Subcutaneous abdominal adipose tissue (tissue), 5 donors: ENCODE results near the gene GPANK1.
"Not testable (repeated sequence)": the region's sequence is repeated elsewhere in the genome, so short reads cannot be mapped to it uniquely, and the experiment has no call there.

Source experiments
- H3K27ac ChIP-seq: one replicate; pipeline ENCODE4 v1.7.0; 2013; ENCODE audit warnings: low read depth, mild to moderate bottlenecking, inconsistent platforms, low read length, moderate library complexity
- H3K27me3 ChIP-seq, 5 donors: one replicate each; pipeline ENCODE4 v1.7.0; 2013; ENCODE audit warnings: low read length in 5 of 5, inconsistent platforms in 1 of 5; ENCODE audit not compliant: control insufficient read depth in 5 of 5, insufficient read depth in 4 of 5
- H3K36me3 ChIP-seq, 5 donors: one replicate each; pipeline ENCODE4 v1.7.0; 2013; ENCODE audit warnings: low read length in 5 of 5; ENCODE audit not compliant: control insufficient read depth in 5 of 5, insufficient read depth in 5 of 5
- H3K4me1 ChIP-seq, 5 donors: one replicate each; pipeline ENCODE4 v1.7.0; 2013; ENCODE audit warnings: low read length in 5 of 5, mild to moderate bottlenecking in 3 of 5, moderate library complexity in 1 of 5; ENCODE audit not compliant: control insufficient read depth in 5 of 5, insufficient read depth in 5 of 5
- H3K4me3 ChIP-seq, 5 donors: one replicate each; pipeline ENCODE4 v1.7.0; 2013; ENCODE audit warnings: low read length in 5 of 5, low read depth in 1 of 5
- H3K9ac ChIP-seq, 5 donors: one replicate each; pipeline ENCODE4 v1.7.0; 2013; ENCODE audit warnings: low read length in 5 of 5, mild to moderate bottlenecking in 4 of 5, moderate library complexity in 3 of 5
- H3K9me3 ChIP-seq, 5 donors: one replicate each; pipeline ENCODE4 v1.7.0; 2013; ENCODE audit warnings: low read length in 5 of 5; ENCODE audit not compliant: control insufficient read depth in 5 of 5
- donor health status: healthy.
- donor health status: healthy.
- donor health status: healthy.
- donor health status: healthy.
- donor health status: healthy.

GPANK1 gene

DNA sequence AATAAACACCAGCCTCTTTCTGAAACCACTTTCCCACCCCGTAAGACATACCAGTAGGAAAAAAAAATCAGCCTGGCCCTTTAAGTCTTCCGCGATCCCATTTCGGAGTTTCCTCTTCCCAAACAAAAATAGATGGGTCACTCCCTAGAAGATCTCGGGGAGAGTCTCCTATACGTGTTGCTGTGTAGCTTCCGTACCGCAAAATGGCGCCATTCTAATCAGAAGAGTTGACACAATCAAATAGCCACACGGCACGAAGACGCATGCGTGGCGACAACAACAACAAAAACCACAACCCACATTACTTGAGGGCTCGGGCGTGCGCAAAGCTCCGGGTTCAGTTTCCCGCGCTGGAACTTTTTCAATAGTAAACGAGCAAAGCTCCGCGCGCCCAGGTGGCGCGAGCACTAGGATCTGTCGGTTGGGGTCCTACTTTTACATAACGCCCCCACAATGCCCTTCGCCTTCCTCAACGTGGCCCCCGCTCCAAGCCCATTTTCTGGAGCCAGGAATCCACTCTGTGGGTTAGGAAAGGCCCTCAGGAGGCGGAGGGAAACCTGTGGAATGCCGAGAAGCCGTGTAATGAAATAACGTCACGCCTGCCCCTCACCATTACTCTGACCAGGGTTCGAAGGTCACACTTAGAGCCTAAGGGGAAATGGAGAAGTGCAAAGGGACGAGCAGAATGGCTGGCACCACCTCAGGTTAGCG lies at the start of gene GPANK1:
Gene GPANK1 (minus strand): TSS at position 208 of the 711 bp plus-strand sequence. CDS start 519 bp downstream, outside the sequence.
- Histone ChIP-seq H3K4me1 (peaks cover 14 to 61% (median 43%) of the 10 kb centered on the region in 5 donors), H3K9me3 (no peaks in the 10 kb centered on the region), H3K27me3 (no peaks in the 10 kb centered on the region), H3K27ac (peak within 1 kb of the TSS; percentile 97), H3K36me3 (peaks cover 4 to 42% (median 36%) of the 10 kb centered on the region in 5 donors), H3K9ac (peak within 1 kb of the TSS; percentile 88 to 97 (median 96)), H3K4me3 (peak within 1 kb of the TSS; percentile 70 to 98 (median 92))

DNA sequence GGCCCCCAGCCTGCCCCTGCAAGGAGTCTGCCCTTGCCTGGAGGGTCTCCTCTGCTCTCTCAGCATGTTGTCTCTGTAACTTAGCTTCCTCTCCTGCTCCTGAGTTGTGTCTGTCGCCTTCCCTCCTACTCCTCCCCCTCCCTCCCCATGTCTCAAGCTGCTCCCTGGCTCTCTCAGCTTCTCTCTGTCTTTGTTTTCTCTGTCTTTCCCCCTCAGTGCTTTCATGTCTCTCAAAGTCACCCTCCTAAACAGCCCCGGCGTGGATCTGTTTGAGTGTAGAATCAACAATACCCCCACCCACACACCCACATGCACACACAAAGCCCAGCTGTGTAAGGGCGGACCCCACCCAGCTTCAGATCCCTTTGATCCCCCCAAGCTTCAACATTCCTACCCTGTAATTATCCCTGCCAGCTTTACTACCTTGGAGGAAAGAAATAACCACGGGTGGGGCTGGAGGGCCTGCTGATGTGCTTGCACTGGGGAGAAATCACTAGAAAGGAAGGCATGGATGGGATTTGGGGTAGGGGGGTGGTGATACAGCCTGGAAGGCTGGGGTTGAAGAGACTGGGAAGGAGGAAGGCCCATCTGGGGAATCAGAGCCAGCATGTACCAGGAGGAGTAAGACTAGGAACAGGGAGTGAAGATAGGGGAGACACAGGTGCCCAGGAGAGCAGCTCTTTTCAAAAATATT lies 49.3 kb upstream of the GPANK1 start:
- no peak overlapping the region for H3K27ac ChIP-seq
- H3K4me1 ChIP-seq: peaks cover 0 to 9% (median 6%) of the 10 kb centered on the region in 5 donors
- no peak overlapping the region for H3K4me3 ChIP-seq

DNA sequence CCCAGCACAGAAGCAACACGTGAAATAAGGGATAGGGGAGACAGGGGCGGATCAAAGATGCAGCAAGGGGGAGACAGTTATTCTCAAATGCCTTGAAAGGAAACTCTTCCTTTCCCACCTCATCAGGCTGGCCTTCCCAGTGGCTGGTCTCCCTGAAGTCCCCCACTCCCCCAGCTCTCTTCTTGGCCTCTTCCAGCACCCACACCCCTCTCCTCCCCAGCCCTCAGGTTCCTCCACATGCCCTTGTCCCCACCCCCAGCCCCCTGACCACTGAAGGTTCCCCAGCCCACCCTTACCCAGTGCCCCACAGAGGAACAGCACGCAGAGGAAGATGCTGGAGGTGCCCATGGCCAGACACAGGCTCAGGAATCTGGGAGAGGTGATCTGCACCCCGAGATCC lies 48.7 kb upstream of the GPANK1 start:
- Histone ChIP-seq H3K9ac (no peak overlapping the region), H3K4me3 (no peak overlapping the region), H3K27ac (no peak overlapping the region), H3K36me3 (no peaks in the 10 kb centered on the region), H3K27me3 (peaks cover 0 to 8% (median 4%) of the 10 kb centered on the region in 5 donors), H3K4me1 (peaks cover 0 to 9% (median 6%) of the 10 kb centered on the region in 5 donors), H3K9me3 (no peaks in the 10 kb centered on the region)

More for the DNA sequence above, 49.3 kb upstream of the GPANK1 start:
- Histone ChIP-seq H3K27me3 (peaks cover 0 to 8% (median 4%) of the 10 kb centered on the region in 5 donors), H3K9ac (no peak overlapping the region), H3K9me3 (no peaks in the 10 kb centered on the region), H3K36me3 (no peaks in the 10 kb centered on the region)

DNA sequence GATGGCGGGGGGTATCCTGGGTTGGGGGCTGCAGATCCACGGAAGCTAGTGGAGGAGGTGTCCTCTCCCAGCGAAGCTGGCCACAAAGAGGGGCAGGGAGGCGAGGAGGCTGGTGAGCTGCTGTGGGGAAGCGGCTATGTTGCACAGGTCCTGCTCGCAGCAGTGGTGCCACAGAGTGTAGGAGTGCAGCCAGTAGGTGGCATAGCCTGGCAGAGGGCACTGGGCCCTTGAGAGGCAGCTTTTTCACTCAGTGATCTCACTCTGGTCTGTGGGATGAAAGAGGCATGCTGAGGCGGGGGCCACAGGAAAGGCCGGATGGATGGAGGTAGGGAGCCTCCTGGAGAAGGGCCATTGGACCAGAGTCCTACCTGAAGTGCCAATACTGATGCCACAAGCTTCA lies 47.5 kb upstream of the GPANK1 start:
- H3K4me1 ChIP-seq: peaks cover 0 to 9% (median 6%) of the 10 kb centered on the region in 5 donors
- no peak overlapping the region for H3K9ac ChIP-seq
- no peak overlapping the region for H3K4me3 ChIP-seq
- no peaks in the 10 kb centered on the region for H3K9me3 ChIP-seq
- peaks cover 0 to 8% (median 4%) of the 10 kb centered on the region in 5 donors for H3K27me3 ChIP-seq
- H3K36me3 ChIP-seq: no peaks in the 10 kb centered on the region
- H3K27ac ChIP-seq: no peak overlapping the region

DNA sequence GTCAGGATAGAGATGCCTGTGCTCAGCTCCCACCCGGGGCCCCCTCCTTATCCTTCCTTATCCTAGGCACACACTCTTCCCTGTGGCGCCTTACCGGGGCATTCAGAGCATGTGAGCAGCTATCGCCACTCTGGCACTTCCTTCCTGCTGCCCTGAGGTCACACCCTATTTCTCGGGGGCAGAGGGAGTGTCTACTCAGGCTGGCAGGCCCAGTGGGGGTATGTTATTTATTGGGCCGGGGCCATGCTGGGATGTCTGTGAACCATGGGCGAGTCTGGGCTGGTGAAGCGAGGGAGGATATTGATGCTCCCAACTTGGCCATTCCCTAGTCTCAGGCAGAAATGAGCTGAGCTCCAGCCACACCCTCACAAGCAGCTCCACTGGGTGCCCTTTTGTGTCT lies 46.4 kb upstream of the GPANK1 start:
- H3K27ac ChIP-seq: no peak overlapping the region

DNA sequence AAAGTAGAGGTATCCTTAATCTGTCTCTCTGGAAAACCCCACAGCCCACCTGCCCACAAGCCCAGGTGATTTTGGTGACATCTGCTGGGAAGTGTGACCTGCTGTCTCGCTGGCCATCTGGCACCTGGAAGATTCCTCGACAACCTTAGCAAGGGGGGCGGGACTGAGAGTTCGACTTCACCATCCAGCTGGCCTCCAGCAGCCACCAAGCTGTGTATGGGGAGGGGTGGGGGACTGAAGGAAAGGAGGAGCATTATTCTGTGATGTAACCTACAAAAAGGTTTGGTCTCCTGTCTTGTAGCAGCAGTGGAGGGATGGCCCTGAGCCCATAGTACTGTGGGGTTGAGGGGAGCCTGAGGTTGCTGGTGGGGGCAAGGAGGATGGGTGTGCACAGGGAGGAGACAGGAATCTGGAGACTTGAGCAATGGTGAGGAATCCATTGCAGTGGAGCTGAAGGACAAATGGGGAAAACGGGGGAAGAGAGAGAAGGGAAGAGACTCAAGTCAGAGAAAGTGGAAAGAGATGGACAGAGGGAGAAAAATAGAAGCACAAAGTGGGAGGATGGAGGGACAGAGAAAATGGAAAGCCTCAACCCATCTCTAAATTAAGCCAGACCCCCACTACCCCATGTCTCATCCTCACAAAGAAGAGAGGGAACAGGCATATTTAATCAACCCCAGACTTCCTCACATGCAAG lies 45.9 kb upstream of the GPANK1 start:
- no peak overlapping the region for H3K27ac ChIP-seq
- H3K9me3 ChIP-seq: no peaks in the 10 kb centered on the region
- H3K4me3 ChIP-seq: no peak overlapping the region
- H3K36me3 ChIP-seq: no peaks in the 10 kb centered on the region
- H3K4me1 ChIP-seq: peaks cover 0 to 9% (median 6%) of the 10 kb centered on the region in 5 donors
- H3K9ac ChIP-seq: no peak overlapping the region
- H3K27me3 ChIP-seq: peaks cover 0 to 8% (median 4%) of the 10 kb centered on the region in 5 donors

More for the DNA sequence above, 46.4 kb upstream of the GPANK1 start:
- Histone ChIP-seq H3K4me1 (peaks cover 0 to 9% (median 6%) of the 10 kb centered on the region in 5 donors), H3K4me3 (no peak overlapping the region), H3K9ac (no peak overlapping the region), H3K9me3 (no peaks in the 10 kb centered on the region), H3K27me3 (peaks cover 0 to 8% (median 4%) of the 10 kb centered on the region in 5 donors), H3K36me3 (no peaks in the 10 kb centered on the region)

DNA sequence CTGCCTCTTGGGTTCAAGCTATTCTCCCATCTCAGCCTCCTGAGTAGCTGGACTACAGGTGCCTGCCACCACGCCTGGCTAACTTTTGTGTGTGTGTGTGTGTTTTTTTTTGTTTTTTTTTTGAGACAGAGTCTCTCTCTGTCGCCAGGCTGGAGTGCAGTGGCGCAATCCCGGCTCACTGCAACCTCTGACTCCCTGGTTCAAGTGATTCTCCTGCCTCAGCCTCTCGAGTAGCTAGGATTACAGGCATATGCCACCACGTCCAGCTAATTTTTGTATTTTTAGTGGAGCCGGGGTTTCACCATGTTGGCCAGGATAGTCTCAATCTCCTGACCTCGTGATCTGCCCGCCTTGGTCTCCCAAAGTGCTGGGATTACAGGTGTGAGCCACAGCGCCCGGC lies 44.4 kb upstream of the GPANK1 start:
- not testable (repeated sequence) for H3K4me1 ChIP-seq, H3K27me3 ChIP-seq, H3K27ac ChIP-seq, H3K4me3 ChIP-seq, H3K9me3 ChIP-seq, H3K9ac ChIP-seq, H3K36me3 ChIP-seq

DNA sequence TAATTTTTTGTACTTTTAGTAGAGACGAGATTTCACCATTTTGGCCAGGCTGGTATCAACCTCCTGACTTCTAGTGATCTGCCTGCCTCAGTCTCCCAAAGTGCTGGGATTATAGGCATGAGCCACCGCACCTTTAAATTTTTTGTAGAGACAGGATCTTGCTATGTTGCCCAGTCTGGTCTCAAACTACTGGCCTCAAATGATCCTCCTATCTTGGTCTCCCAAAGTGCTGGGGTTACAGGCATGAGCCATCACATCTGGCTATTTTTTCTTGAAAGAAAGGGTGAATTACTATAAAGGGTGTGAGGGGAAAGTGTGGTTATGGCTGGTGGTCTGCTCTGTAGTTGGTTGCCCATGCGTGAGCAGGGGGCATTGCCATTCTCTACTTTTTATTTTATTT lies 43.4 kb upstream of the GPANK1 start:
- H3K4me1 ChIP-seq: peaks cover 0 to 15% (median 12%) of the 10 kb centered on the region in 5 donors
- no peak overlapping the region for H3K27ac ChIP-seq
- peaks cover 0 to 4% (median 4%) of the 10 kb centered on the region in 5 donors for H3K27me3 ChIP-seq
- H3K9ac ChIP-seq: no peak overlapping the region
- H3K4me3 ChIP-seq: no peak overlapping the region
- H3K9me3 ChIP-seq: no peaks in the 10 kb centered on the region
- no peaks in the 10 kb centered on the region for H3K36me3 ChIP-seq

DNA sequence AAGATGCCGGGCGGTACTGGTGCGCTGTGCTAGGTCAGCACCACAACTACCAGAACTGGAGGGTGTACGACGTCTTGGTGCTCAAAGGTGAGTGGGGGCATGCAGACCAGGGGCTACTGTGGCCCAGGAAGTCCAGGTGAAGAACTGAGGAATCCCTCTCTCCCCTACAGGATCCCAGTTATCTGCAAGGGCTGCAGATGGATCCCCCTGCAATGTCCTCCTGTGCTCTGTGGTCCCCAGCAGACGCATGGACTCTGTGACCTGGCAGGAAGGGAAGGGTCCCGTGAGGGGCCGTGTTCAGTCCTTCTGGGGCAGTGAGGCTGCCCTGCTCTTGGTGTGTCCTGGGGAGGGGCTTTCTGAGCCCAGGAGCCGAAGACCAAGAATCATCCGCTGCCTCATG lies 42.9 kb upstream of the GPANK1 start:
- peaks cover 0 to 18% (median 12%) of the 10 kb centered on the region in 5 donors for H3K4me1 ChIP-seq
- H3K9ac ChIP-seq: no peak overlapping the region

More for the DNA sequence above, 42.9 kb upstream of the GPANK1 start:
- Histone ChIP-seq H3K4me3 (no peak overlapping the region), H3K27me3 (peaks cover 0 to 4% (median 4%) of the 10 kb centered on the region in 5 donors), H3K27ac (no peak overlapping the region), H3K36me3 (no peaks in the 10 kb centered on the region), H3K9me3 (no peaks in the 10 kb centered on the region)
